ENCODE measurements around the gene IL17C. TPM values are rescaled to one million over a fixed set of nuclear protein-coding genes. Genes with fewer than 3 reads are reported as not detected.

Gene IL17C
- total RNA-seq, 2 experiments from 2014 or later, result 0.68 TPM; not detected in 1

DNA sequence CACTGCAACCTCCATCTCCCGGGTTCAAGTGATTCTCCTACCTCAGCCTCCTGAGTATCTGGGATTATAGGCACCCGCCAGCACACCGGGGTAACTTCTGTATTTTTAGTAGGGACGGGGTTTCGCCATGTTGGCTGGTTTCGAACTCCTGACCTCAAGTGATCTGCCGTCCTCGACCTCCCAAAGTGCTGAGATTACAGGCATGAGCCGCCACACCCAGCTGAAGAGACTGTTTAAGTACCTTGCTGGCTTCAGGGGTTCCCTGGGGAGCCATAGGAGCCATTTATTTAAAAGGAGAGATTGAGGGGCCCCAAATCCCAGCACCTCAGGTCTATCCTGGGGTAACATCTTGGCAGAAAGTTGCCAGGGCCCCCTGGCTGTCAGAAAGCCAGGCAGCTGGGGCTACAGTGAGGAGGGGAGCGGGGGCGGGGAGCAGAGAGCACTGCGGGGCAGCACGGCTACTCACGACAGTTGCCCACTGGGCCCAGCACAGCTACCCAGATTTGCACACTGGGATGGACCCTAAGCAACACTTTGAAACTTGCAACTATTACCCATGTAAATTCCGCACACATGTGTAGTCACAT, 46.3 kb downstream of the IL17C start:
- H3K36me3 Mint-ChIP-seq, result peaks cover 8% of the 10 kb centered on the region
- H3K27me3 Mint-ChIP-seq, result peaks cover 1% of the 10 kb centered on the region
- no peaks in the 10 kb centered on the region for H3K9me3 Mint-ChIP-seq
- peak overlapping the region; percentile 86 for H3K4me3 Mint-ChIP-seq
- POLR2A ChIA-PET, result interaction anchor here (0.8 to 4.3 kb wide), 3 partner anchors 18 to 125 kb away, joined by 3 to 66 read pairs (median 4); no protein-coding TSS in a partner anchor
- no peak for ATAC-seq (ENCODE audit: low read depth)
- peaks cover 35% of the 10 kb centered on the region for H3K4me1 Mint-ChIP-seq
- no peak for DNase-seq
- peak overlapping the region; percentile 73 for H3K27ac Mint-ChIP-seq

DNA sequence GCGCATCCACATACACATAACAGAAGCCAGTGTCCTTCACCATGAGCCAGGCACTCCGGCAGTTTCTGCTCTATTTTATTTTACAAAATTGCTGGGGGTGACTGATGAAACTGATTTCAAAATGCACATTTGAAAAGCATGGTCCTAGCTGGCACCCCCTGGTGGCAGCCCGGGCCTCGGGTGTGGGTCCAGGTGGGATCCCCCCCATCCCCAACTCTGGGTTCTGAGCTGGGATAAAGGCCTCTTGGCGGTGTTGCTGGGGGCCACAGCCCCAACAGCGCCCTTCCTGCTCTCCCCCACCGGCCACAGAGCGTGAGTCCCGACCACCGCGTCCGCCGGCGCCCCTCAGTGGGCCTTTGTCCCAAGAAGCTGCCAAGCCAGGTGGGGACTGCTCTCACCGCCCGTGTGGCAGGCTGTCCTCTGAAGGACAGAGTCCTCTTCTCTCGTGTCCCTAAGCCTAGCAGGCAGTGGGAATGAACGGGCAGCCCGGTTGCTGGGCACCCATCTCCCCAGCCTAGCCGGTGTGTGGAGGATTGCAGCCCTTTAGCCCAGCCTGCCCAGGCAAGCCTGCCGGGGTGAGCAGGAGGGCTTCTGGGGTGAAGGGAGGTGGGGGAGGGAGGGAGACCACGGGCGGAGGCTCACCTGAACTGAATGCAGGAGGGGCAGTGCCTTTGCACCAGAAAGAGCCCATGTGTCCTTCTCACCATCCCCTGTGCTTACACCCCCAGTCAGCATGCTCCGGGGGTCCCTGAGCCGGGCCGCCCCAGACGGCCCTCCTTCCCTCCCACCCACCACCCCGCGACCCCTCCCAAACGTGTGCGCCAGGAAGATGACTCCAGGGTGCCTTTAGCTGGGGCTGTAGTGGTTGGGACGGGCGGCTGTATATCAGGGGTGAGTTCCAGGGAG, 47.0 kb downstream of the IL17C start:
- ATAC-seq (ENCODE audit: low read depth), result peak; percentile 10
- POLR2A ChIA-PET, result interaction anchor here (0.6 to 4.3 kb wide), 5 partner anchors 17 to 125 kb away, joined by 3 to 66 read pairs (median 4); partner anchors contain the start of gene CYBA
- Mint-ChIP-seq H3K4me1 (peaks cover 35% of the 10 kb centered on the region), H3K4me3 (peak overlapping the region; percentile 86), H3K36me3 (peaks cover 5% of the 10 kb centered on the region), H3K27ac (peak overlapping the region; percentile 73), H3K9me3 (no peaks in the 10 kb centered on the region), H3K27me3 (peaks cover 1% of the 10 kb centered on the region)
- peak; percentile 81 for DNase-seq

DNA sequence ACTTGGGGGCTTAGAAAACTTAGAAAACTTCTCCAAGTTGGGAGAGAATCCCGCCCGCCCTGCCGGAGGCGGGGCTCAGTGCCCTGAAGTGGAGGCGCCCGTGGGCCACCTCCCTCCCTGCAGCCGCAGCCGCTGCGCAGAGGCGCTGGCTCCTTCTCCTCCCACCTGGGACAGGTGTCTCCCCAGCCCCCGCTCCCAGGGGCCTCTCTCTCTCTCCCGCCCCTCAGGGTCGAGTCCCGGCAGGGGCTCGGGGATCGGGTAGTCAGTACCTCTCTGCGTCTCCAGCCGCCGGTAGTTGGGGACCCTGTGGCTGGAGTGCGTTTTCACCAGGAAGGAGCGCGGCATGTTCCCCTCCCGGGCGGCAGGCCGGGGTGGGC, 47.7 kb downstream of the IL17C start:
- Mint-ChIP-seq H3K27me3 (peaks cover 1% of the 10 kb centered on the region), H3K27ac (peak overlapping the region; percentile 45), H3K9me3 (no peaks in the 10 kb centered on the region), H3K36me3 (peaks cover 2% of the 10 kb centered on the region), H3K4me3 (peak overlapping the region; percentile 86), H3K4me1 (peaks cover 37% of the 10 kb centered on the region)
- POLR2A ChIA-PET, result interaction anchor here (0.6 to 4.3 kb wide), 4 partner anchors 17 to 115 kb away, joined by 3 to 66 read pairs (median 4); no protein-coding TSS in a partner anchor
- ATAC-seq (ENCODE audit: low read depth) (peak; percentile 37), DNase-seq (no peak)

DNA sequence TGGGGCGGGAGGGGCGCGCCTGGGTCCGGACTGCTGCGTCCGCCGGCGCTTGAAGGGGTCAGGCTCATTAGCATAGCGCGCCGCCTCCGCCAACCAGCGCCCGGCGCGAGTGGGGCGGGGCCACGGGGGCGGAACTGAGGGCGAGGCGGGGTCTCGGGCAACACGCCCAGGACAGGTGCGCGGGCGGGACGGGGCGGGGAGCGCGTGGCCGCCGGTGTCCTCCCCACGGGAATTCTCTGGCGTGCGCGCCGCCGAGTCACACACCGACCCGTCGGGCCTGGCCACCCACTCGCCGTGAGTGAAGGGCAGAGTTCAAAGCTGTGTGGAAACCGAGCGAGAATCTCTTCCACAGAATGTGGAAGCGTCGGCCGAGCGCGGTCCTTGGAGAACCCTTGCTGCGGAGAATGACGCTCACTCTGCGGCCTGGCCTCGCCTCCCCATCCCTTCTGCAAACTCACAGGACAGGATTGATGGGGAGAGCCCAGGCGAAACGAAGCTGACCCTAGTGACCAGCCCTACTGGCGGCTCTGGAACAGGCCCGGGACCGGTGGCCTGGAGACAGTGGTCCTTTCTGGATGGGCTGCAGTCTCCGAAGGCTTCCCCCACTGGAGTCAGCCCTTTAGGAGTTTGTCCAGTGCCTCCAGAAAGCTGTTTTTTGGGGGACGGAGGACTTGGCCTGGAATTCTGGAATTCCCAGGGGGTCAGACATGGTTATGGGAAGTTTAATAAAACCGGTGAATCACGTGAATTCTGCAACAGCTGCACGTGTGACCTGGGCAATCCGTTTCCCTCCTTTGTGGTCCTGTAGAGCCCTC, 48.3 kb downstream of the IL17C start, which contains the start of gene SNAI3:
Gene SNAI3 (minus strand): TSS at position 69 of the 815 bp plus-strand sequence. CDS start 101 bp downstream, outside the sequence.
- ATAC-seq (ENCODE audit: low read depth) (peak; percentile 79), DNase-seq (peak; percentile 95)
- peak within 1 kb of the TSS; percentile 73 for H3K27ac Mint-ChIP-seq
- no peaks in the 10 kb centered on the region for H3K9me3 Mint-ChIP-seq
- H3K4me3 Mint-ChIP-seq, result peak within 1 kb of the TSS; percentile 86
- H3K36me3 Mint-ChIP-seq, result peaks cover under 1% of the 10 kb centered on the region
- H3K4me1 Mint-ChIP-seq, result peaks cover 32% of the 10 kb centered on the region
- POLR2A ChIA-PET, result interaction anchor here (0.5 to 4.3 kb wide), 6 partner anchors 12 to 116 kb away, joined by 3 to 66 read pairs (median 4); no protein-coding TSS in a partner anchor
- peaks cover 1% of the 10 kb centered on the region for H3K27me3 Mint-ChIP-seq

DNA sequence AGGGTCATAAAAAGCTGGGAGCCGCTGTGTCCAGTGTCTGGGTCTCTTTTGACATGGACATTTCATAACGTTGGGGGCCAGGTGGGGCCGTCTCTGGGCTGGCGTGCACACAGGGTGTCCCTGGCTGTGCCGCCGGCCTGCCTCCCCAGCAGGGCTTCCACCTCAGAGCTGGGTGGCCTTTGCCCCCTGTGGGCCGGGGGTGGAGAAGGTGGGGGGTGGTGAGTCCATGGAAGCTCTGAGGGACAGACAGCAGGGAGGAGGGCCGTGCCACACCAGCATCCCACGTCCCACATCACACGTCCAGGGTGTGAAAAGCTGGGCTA, 48.8 kb downstream of the IL17C start:
- Mint-ChIP-seq H3K36me3 (no peaks in the 10 kb centered on the region), H3K4me1 (peaks cover 31% of the 10 kb centered on the region), H3K27ac (no peak overlapping the region), H3K9me3 (no peaks in the 10 kb centered on the region), H3K4me3 (peak overlapping the region; percentile 30), H3K27me3 (peaks cover 1% of the 10 kb centered on the region)
- POLR2A ChIA-PET, result interaction anchor here (0.5 to 4.3 kb wide), 5 partner anchors 11 to 116 kb away, joined by 3 to 66 read pairs (median 4); no protein-coding TSS in a partner anchor
- ATAC-seq (ENCODE audit: low read depth) (no peak), DNase-seq (no peak)

DNA sequence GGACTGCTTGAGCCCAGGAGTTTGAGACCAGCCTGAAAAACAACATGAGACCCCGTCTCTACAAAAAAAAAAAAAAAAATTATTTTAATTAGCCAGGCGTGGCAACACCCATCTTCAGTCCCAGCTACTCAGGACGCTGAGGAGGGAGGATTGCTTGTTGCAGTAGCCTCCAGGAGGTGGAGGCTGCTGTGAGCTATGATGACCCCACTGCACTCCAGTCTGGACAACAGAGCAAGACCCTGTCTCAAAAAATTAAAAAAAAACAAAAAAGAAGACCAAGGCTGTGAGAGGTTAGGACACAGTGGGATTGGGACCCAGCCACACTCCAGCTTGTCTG, 49.3 kb downstream of the IL17C start:
- POLR2A ChIA-PET, result interaction anchor here (1.7 to 4.3 kb wide), 3 partner anchors 11 to 117 kb away, joined by 4 to 66 read pairs (median 4); no protein-coding TSS in a partner anchor
- H3K27ac Mint-ChIP-seq, result no peak overlapping the region
- H3K4me1 Mint-ChIP-seq, result peaks cover 31% of the 10 kb centered on the region
- ATAC-seq (ENCODE audit: low read depth) (no peak), DNase-seq (no peak)
- peaks cover 1% of the 10 kb centered on the region for H3K27me3 Mint-ChIP-seq
- no peaks in the 10 kb centered on the region for H3K9me3 Mint-ChIP-seq
- H3K4me3 Mint-ChIP-seq, result no peak overlapping the region
- no peaks in the 10 kb centered on the region for H3K36me3 Mint-ChIP-seq

DNA sequence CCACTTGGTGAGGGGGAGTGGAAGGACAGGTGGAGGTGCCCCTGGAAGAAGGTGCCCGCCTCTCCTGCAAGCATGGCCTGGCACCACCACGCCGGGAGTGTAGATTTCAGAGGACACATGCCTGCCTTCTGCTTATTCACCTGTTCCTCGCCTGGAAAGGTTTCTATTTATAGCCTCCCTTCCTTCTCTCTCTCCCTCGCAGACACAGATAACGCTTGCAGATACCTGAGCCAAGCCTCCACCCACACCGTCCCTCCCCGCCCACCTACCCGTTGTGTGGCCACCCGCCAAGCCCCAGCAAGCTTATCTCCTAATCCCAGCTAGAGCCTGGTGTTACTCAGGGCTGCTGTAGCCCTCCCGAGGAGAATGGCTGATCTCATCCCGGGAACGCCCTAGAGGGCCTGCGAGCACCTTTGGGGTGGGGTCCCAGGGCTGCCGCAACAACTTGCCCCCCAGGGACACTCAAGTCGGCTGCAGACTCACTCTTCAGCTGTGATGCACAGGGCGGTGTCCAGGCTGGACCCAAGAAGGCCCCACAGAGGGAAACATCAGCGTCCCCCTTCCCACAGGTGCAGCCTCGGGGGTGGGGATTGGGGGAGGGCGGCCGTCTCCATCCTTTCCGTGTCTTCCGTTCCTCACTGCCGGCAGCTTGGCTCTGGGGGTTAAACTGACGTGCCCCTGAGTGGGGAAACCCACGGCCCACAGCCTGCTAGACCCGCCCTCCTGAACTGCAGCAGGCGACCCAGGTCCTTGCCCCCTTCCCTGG, 49.8 kb downstream of the IL17C start:
- Mint-ChIP-seq H3K9me3 (no peaks in the 10 kb centered on the region), H3K36me3 (no peaks in the 10 kb centered on the region), H3K27me3 (peaks cover 1% of the 10 kb centered on the region), H3K4me3 (no peak overlapping the region), H3K4me1 (peaks cover 35% of the 10 kb centered on the region), H3K27ac (no peak overlapping the region)
- POLR2A ChIA-PET, result interaction anchor here (1.7 to 4.3 kb wide), 3 partner anchors 10 to 117 kb away, joined by 4 to 66 read pairs (median 4); no protein-coding TSS in a partner anchor
- ATAC-seq (ENCODE audit: low read depth), result no peak
- no peak for DNase-seq

Other genes with a start within 250 kb of the IL17C start
- gene ZFPM1, start 185.3 kb upstream of the IL17C start, total RNA-seq, result 10 to 100 TPM; 19.0 to 19.2 TPM
- gene ZC3H18, start 68.2 kb upstream of the IL17C start, total RNA-seq, result 10 to 100 TPM; 83.4 to 88.7 TPM
- gene CYBA, start 12.5 kb downstream of the IL17C start, total RNA-seq, result 100 to 1,000 TPM; 505 to 513 TPM
- 10 to 100 TPM; 80.7 to 84.2 TPM for gene MVD, start 24.5 kb downstream of the IL17C start, total RNA-seq
- 10 to 100 TPM; 14.4 to 15.0 TPM for gene SNAI3, start 47.9 kb downstream of the IL17C start, total RNA-seq
- gene RNF166, start 67.8 kb downstream of the IL17C start, total RNA-seq, result 100 to 1,000 TPM; 227 to 229 TPM
- gene CTU2, start 67.9 kb downstream of the IL17C start, total RNA-seq, result 10 to 100 TPM; 22.8 to 25.7 TPM
- gene PIEZO1, start 146.6 kb downstream of the IL17C start, total RNA-seq, result 100 to 1,000 TPM; 206 to 220 TPM
- gene CDT1, start 165.2 kb downstream of the IL17C start, total RNA-seq, result 100 to 1,000 TPM; 135 to 140 TPM
- gene APRT, start 173.4 kb downstream of the IL17C start, total RNA-seq, result 100 to 1,000 TPM; 124 to 139 TPM
- 10 to 100 TPM; 50.9 to 51.8 TPM for gene GALNS, start 218.4 kb downstream of the IL17C start, total RNA-seq
- 10 to 100 TPM; 47.4 to 50.9 TPM for gene TRAPPC2L, start 218.6 kb downstream of the IL17C start, total RNA-seq
- gene PABPN1L, start 228.1 kb downstream of the IL17C start, total RNA-seq, result not detected

Data from activated naive CD8-positive, alpha-beta T cell treated with anti-CD3 and anti-CD28 coated beads, Interleukin-2, amount 10 ng/mL, durations not matched to agents 7 days and 5 days (primary cell).